GM23248 (cell line): Measurements from ENCODE around the gene CLSTN2. TPM values are rescaled to one million over a fixed set of nuclear protein-coding genes. Genes with fewer than 3 reads are reported as not detected.

ENCODE experiments used
- DNase-seq: peaks from one replicate; pipeline ENCODE4 v3.0.0-alpha.2; 2015
- H2AFZ ChIP-seq: fragments of 200-600 bp; sonication (generic); 2 replicates; pipeline ENCODE4 v1.6.1; 2016; ENCODE audit warnings: antibody characterized with exemption
- H3F3A ChIP-seq: fragments of 200-600 bp; sonication (generic); 2 replicates; pipeline ENCODE4 v1.6.1; 2016; ENCODE audit warnings: mild to moderate bottlenecking, antibody characterized with exemption, mixed run types; ENCODE audit not compliant: insufficient read depth
- H3K27ac ChIP-seq: fragments of 200-600 bp; sonication (generic); 2 replicates; pipeline ENCODE4 v1.5.1; 2016; ENCODE audit warnings: mild to moderate bottlenecking
- H3K27me3 ChIP-seq: fragments of 200-600 bp; sonication (generic); replicated peaks from 2 replicates; pipeline ENCODE4 v1.6.1; 2016; ENCODE audit warnings: mild to moderate bottlenecking; ENCODE audit not compliant: insufficient read depth
- H3K36me3 ChIP-seq: fragments of 200-600 bp; sonication (generic); 2 replicates; pipeline ENCODE4 v1.6.1; 2016; ENCODE audit warnings: low read depth, mild to moderate bottlenecking
- H3K4me1 ChIP-seq: fragments of 200-600 bp; sonication (generic); 2 replicates; pipeline ENCODE4 v1.6.1; 2016; ENCODE audit warnings: mild to moderate bottlenecking; ENCODE audit not compliant: insufficient read depth
- H3K4me2 ChIP-seq: fragments of 200-600 bp; sonication (generic); one replicate; pipeline ENCODE4 v1.6.1; 2016; ENCODE audit warnings: mild to moderate bottlenecking; ENCODE audit not compliant: unreplicated experiment
- H3K4me3 ChIP-seq: fragments of 200-600 bp; sonication (generic); 2 replicates; pipeline ENCODE4 v1.5.1; 2016; ENCODE audit warnings: mild to moderate bottlenecking
- H3K79me2 ChIP-seq: fragments of 200-600 bp; sonication (generic); 2 replicates; pipeline ENCODE4 v1.6.1; 2016; ENCODE audit warnings: mild to moderate bottlenecking; ENCODE audit not compliant: insufficient read depth
- H3K9ac ChIP-seq: fragments of 200-600 bp; sonication (generic); 2 replicates; pipeline ENCODE4 v1.6.1; 2016; ENCODE audit warnings: mild to moderate bottlenecking
- H3K9me2 ChIP-seq: fragments of 200-600 bp; sonication (generic); 2 replicates; pipeline ENCODE4 v1.6.1; 2016; ENCODE audit warnings: mixed run types, mild to moderate bottlenecking, moderate library complexity; ENCODE audit not compliant: insufficient read depth
- H3K9me3 ChIP-seq: fragments of 200-600 bp; sonication (generic); one replicate; pipeline ENCODE4 v1.6.1; 2017; ENCODE audit warnings: low read depth
- H4K20me1 ChIP-seq: fragments of 200-600 bp; sonication (generic); 2 replicates; pipeline ENCODE4 v1.6.0; 2016; ENCODE audit not compliant: insufficient read depth
- EZH2 ChIP-seq: fragments of 200-600 bp; sonication (generic); IDR thresholded peaks from 2 replicates; pipeline ENCODE4 v1.6.1; 2018; ENCODE audit warnings: antibody characterized with exemption, mild to moderate bottlenecking; ENCODE audit not compliant: insufficient read depth, poor library complexity, severe bottlenecking
- EZH2phosphoT487 ChIP-seq: fragments of 200-600 bp; sonication (generic); IDR thresholded peaks from 2 replicates; pipeline ENCODE4 v1.6.1; 2018; ENCODE audit warnings: antibody characterized with exemption, moderate library complexity, mild to moderate bottlenecking, low read depth; ENCODE audit not compliant: insufficient read depth
- WGBS, 2 experiments: methylation state at CpG; one replicate each; pipeline ENCODE4 v1.1.6; 2015 to 2017; ENCODE audit warnings: low lambda C conversion rate in 2 of 2, low coverage in 1 of 2; ENCODE audit errors: missing lambda C conversion rate in 2 of 2; 5-methylcytosine and 5-hydroxymethylcytosine counted together
- in situ Hi-C: fragments of 300-500 bp; cut with MboI; formaldehyde crosslinking; loops from 2 replicates; pipeline ENCODE4 v1.15.0; 2020
- polyA plus RNA-seq: library from polyadenylated mRNA; unstranded; fragments of >200 nt; fragmentation: Nextera tagmentation; extraction: Ambion mirVana; gene quantifications from 2 replicates; pipeline ENCODE4 v1.2.1, GENCODE V29; 2016
- total RNA-seq: library from RNA; depleted of rRNA; stranded (reverse); fragments of >200 nt; shearing (Covaris generic); gene quantifications from 2 replicates; pipeline ENCODE4 v1.2.3, GENCODE V29; 2014

CLSTN2 gene
- total and polyA plus RNA-seq, 2 experiments from 2014 or later, result not detected

DNA sequence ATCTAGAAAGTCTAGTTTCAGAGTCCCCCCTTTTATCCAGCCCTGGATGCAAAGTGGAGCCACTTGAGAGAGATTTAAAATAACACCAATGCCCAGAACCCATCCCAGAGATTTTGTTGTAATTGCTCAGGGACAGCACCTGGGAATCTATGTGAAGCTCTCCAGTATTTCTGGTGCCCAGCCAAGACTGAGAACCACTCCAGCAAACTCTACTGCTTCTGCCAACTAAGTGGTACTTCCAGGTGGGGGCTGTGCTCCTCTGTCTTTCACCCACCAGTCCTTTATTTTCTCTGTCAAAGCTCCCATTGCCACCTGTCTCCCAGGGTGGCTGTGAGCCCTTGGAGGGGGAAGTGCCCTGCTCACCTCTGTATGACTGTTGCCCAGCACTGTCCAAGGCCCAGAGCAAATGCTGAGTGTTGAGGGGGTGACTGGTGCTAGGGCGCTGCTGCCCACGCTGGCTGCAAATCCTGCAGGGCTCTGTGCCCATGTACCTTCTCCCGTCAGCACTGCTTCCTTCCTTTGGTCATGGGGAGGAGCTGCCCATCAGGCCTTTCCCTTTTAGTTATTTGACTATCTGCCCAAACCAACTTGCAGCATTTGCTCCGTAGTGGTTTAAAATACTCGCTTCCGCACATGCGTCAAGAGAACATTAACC lies 9.4 kb downstream of the CLSTN2 start:
- no peak overlapping the region for H3K27ac ChIP-seq
- no peaks in the 10 kb centered on the region for H3K36me3 ChIP-seq
- H4K20me1 ChIP-seq, result no peaks in the 10 kb centered on the region
- H3K9me3 ChIP-seq, result no peaks in the 10 kb centered on the region
- 66 to 72% methylated on average over 7 of the region's 7 CpGs for WGBS, 2 experiments
- H2AFZ ChIP-seq, result no peak overlapping the region
- no peak overlapping the region for H3K4me2 ChIP-seq
- H3F3A ChIP-seq, result no peaks in the 10 kb centered on the region
- no peaks in the 10 kb centered on the region for H3K79me2 ChIP-seq
- in situ Hi-C loops, result no loop called here
- no peaks in the 10 kb centered on the region for H3K9me2 ChIP-seq
- DNase-seq, result no peak
- H3K4me1 ChIP-seq, result no peaks in the 10 kb centered on the region
- no peaks in the 10 kb centered on the region for H3K27me3 ChIP-seq
- no peak overlapping the region for H3K4me3 ChIP-seq
- TF ChIP-seq EZH2 (no peak), EZH2phosphoT487 (no peak)
- no peak overlapping the region for H3K9ac ChIP-seq

GRCh38 chr3:139945386-139945785 lies 10.4 kb downstream of the CLSTN2 start:
- Histone ChIP-seq H3K4me1 (no peaks in the 10 kb centered on the region), H3K9me2 (no peaks in the 10 kb centered on the region), H3K4me3 (no peak overlapping the region), H3F3A (no peaks in the 10 kb centered on the region), H3K4me2 (no peak overlapping the region), H3K9me3 (no peaks in the 10 kb centered on the region), H2AFZ (no peak overlapping the region), H3K36me3 (no peaks in the 10 kb centered on the region), H3K79me2 (no peaks in the 10 kb centered on the region), H4K20me1 (no peaks in the 10 kb centered on the region), H3K27me3 (no peaks in the 10 kb centered on the region), H3K27ac (no peak overlapping the region), H3K9ac (no peak overlapping the region)
- 30 to 36% methylated on average over 4 of the region's 4 CpGs for WGBS, 2 experiments
- in situ Hi-C loops, result no loop called here
- DNase-seq, result no peak
- no peak for TF ChIP-seq EZH2
- TF ChIP-seq EZH2phosphoT487, result no peak

GRCh38 chr3:139945942-139946341 lies 11.0 kb downstream of the CLSTN2 start:
- no peaks in the 10 kb centered on the region for H3K36me3 ChIP-seq
- H3K4me2 ChIP-seq, result no peak overlapping the region
- no peak overlapping the region for H3K9ac ChIP-seq
- H3K79me2 ChIP-seq, result no peaks in the 10 kb centered on the region
- no peaks in the 10 kb centered on the region for H3K4me1 ChIP-seq
- H3K4me3 ChIP-seq, result no peak overlapping the region
- H3K9me2 ChIP-seq, result no peaks in the 10 kb centered on the region
- H3K27ac ChIP-seq, result no peak overlapping the region
- no peaks in the 10 kb centered on the region for H3K9me3 ChIP-seq
- DNase-seq, result no peak
- H3F3A ChIP-seq, result no peaks in the 10 kb centered on the region
- in situ Hi-C loops, result no loop called here
- no peaks in the 10 kb centered on the region for H3K27me3 ChIP-seq
- H4K20me1 ChIP-seq, result no peaks in the 10 kb centered on the region
- TF ChIP-seq EZH2phosphoT487 (no peak), EZH2 (no peak)
- no peak overlapping the region for H2AFZ ChIP-seq

GRCh38 chr3:139948467-139948866 lies 13.5 kb downstream of the CLSTN2 start:
- Histone ChIP-seq H4K20me1 (no peaks in the 10 kb centered on the region), H3K4me2 (no peak overlapping the region)
- in situ Hi-C loops, result no loop called here

GRCh38 chr3:139948898-139949297 lies 13.9 kb downstream of the CLSTN2 start:
- Histone ChIP-seq H3K9me2 (no peaks in the 10 kb centered on the region), H3K27ac (no peak overlapping the region), H2AFZ (no peak overlapping the region), H3K4me2 (no peak overlapping the region), H3K27me3 (no peaks in the 10 kb centered on the region), H3K36me3 (no peaks in the 10 kb centered on the region), H3K4me3 (no peak overlapping the region), H3K4me1 (no peaks in the 10 kb centered on the region), H3K9me3 (no peaks in the 10 kb centered on the region), H3F3A (no peaks in the 10 kb centered on the region), H3K79me2 (no peaks in the 10 kb centered on the region), H3K9ac (no peak overlapping the region), H4K20me1 (no peaks in the 10 kb centered on the region)
- DNase-seq, result no peak
- WGBS, 2 experiments, result 36 to 40% methylated on average over 6 of the region's 6 CpGs
- in situ Hi-C loops, result no loop called here
- TF ChIP-seq EZH2phosphoT487, result no peak
- no peak for TF ChIP-seq EZH2

More at GRCh38 chr3:139948467-139948866, 13.5 kb downstream of the CLSTN2 start:
- no peaks in the 10 kb centered on the region for H3K27me3 ChIP-seq
- no peaks in the 10 kb centered on the region for H3F3A ChIP-seq
- DNase-seq, result no peak
- no peak overlapping the region for H3K9ac ChIP-seq
- no peak overlapping the region for H3K4me3 ChIP-seq
- TF ChIP-seq EZH2phosphoT487, result no peak
- TF ChIP-seq EZH2, result no peak
- H3K4me1 ChIP-seq, result no peaks in the 10 kb centered on the region
- no peaks in the 10 kb centered on the region for H3K9me2 ChIP-seq
- no peaks in the 10 kb centered on the region for H3K79me2 ChIP-seq
- H3K9me3 ChIP-seq, result no peaks in the 10 kb centered on the region
- H3K27ac ChIP-seq, result no peak overlapping the region
- H2AFZ ChIP-seq, result no peak overlapping the region
- H3K36me3 ChIP-seq, result no peaks in the 10 kb centered on the region
